Smooth muscle cell (in vitro differentiated cells): ENCODE results near the gene WDR27. TPM values are rescaled to one million over a fixed set of nuclear protein-coding genes. Genes with fewer than 3 reads are reported as not detected.

Experiments
- DNase-seq: peaks from one replicate; lab custom pipeline; 2025; ENCODE audit not compliant: unreplicated experiment; lab: John Stamatoyannopoulos, UW
- H2AFZ ChIP-seq: fragments of 200-600 bp; sonication (generic); 2 replicates; pipeline ENCODE4 v1.6.0; 2016; ENCODE audit warnings: antibody characterized with exemption, low read depth, mild to moderate bottlenecking
- H3F3A ChIP-seq: fragments of 200-600 bp; sonication (generic); 2 replicates; pipeline ENCODE4 v1.6.0; 2017; ENCODE audit warnings: antibody characterized with exemption, low read depth
- H3K27ac ChIP-seq: fragments of 200-600 bp; sonication (generic); 2 replicates; pipeline ENCODE4 v1.5.1; 2016; ENCODE audit warnings: low read depth, mild to moderate bottlenecking
- H3K27me3 ChIP-seq: fragments of 200-600 bp; sonication (generic); 2 replicates; pipeline ENCODE4 v1.6.1; 2016; ENCODE audit warnings: low read depth, mild to moderate bottlenecking
- H3K36me3 ChIP-seq: fragments of 200-600 bp; sonication (generic); 2 replicates; pipeline ENCODE4 v1.5.1; 2016; ENCODE audit warnings: low read depth
- H3K4me1 ChIP-seq: fragments of 200-600 bp; sonication (generic); 2 replicates; pipeline ENCODE4 v1.5.1; 2016; ENCODE audit warnings: low read depth
- H3K4me2 ChIP-seq: fragments of 200-600 bp; sonication (generic); 2 replicates; pipeline ENCODE4 v1.6.0; 2016; ENCODE audit warnings: mild to moderate bottlenecking
- H3K4me3 ChIP-seq: fragments of 200-600 bp; sonication (generic); 2 replicates; pipeline ENCODE4 v1.5.1; 2016; ENCODE audit warnings: mild to moderate bottlenecking
- H3K79me2 ChIP-seq: fragments of 200-600 bp; sonication (generic); 2 replicates; pipeline ENCODE4 v1.6.0; 2016; ENCODE audit warnings: low read depth, mild to moderate bottlenecking
- H3K9ac ChIP-seq: fragments of 200-600 bp; sonication (generic); 2 replicates; pipeline ENCODE4 v1.6.0; 2016; ENCODE audit warnings: low read depth
- H3K9me3 ChIP-seq: fragments of 200-600 bp; sonication (generic); replicated peaks from 2 replicates; pipeline ENCODE4 v1.5.1; 2016; ENCODE audit warnings: low read depth
- H4K20me1 ChIP-seq: fragments of 200-600 bp; sonication (generic); 2 replicates; pipeline ENCODE4 v1.6.0; 2016; ENCODE audit warnings: low read depth
- CTCF ChIP-seq: fragments of 200-600 bp; sonication (generic); IDR thresholded peaks from 2 replicates; pipeline ENCODE4 v1.5.1; 2017; ENCODE audit warnings: borderline replicate concordance, mild to moderate bottlenecking, antibody characterized with exemption; ENCODE audit not compliant: insufficient read depth, poor library complexity, severe bottlenecking
- WGBS: methylation state at CpG from one replicate; pipeline ENCODE4 v1.1.7; 2016; ENCODE audit warnings: low lambda C conversion rate; 5-methylcytosine and 5-hydroxymethylcytosine counted together
- polyA plus RNA-seq: library from polyadenylated mRNA; unstranded; fragments of >200 nt; fragmentation: Nextera tagmentation; extraction: Ambion mirVana; gene quantifications from 2 replicates; pipeline ENCODE4 v1.2.1, GENCODE V29; 2016
- total RNA-seq: library from RNA; depleted of rRNA; stranded (reverse); fragments of >200 nt; gene quantifications from 2 replicates; pipeline ENCODE4 v1.2.3, GENCODE V29; 2014

Gene WDR27
- total and polyA plus RNA-seq, 2 experiments from 2014 or later = 26.0 to 47.0 TPM

- Histone ChIP-seq H3K9me3 (peaks cover 6% of the 10 kb centered on the region), H2AFZ (no peak overlapping the region), H3K27ac (no peak overlapping the region), H3K4me1 (no peaks in the 10 kb centered on the region), H3F3A (no peaks in the 10 kb centered on the region), H4K20me1 (no peaks in the 10 kb centered on the region), H3K9ac (no peak overlapping the region), H3K27me3 (no peaks in the 10 kb centered on the region), H3K4me2 (no peak overlapping the region), H3K4me3 (no peak overlapping the region), H3K36me3 (peaks cover 7% of the 10 kb centered on the region), H3K79me2 (no peaks in the 10 kb centered on the region)
- no peak for DNase-seq
- TF ChIP-seq CTCF = no peak
- 83% methylated on average over 5 of the region's 5 CpGs for WGBS
Measured at GRCh38 chr6:169539176-169539897, 162.5 kb downstream of the WDR27 start.

GRCh38 chr6:169536446-169537170, 165.2 kb downstream of the WDR27 start:
- no peaks in the 10 kb centered on the region for H3K79me2 ChIP-seq
- 56% methylated on average over 5 of the region's 5 CpGs for WGBS
- H2AFZ ChIP-seq = no peak overlapping the region
- H3K9ac ChIP-seq = no peak overlapping the region
- H3K27ac ChIP-seq = peak overlapping the region; percentile 75
- no peak for TF ChIP-seq CTCF
- no peak overlapping the region for H3K4me2 ChIP-seq
- no peak overlapping the region for H3K4me3 ChIP-seq
- no peaks in the 10 kb centered on the region for H3F3A ChIP-seq
- no peaks in the 10 kb centered on the region for H4K20me1 ChIP-seq
- peaks cover 13% of the 10 kb centered on the region for H3K36me3 ChIP-seq
- peaks cover 11% of the 10 kb centered on the region for H3K9me3 ChIP-seq
- no peaks in the 10 kb centered on the region for H3K4me1 ChIP-seq
- no peaks in the 10 kb centered on the region for H3K27me3 ChIP-seq
- no peak for DNase-seq

DNA sequence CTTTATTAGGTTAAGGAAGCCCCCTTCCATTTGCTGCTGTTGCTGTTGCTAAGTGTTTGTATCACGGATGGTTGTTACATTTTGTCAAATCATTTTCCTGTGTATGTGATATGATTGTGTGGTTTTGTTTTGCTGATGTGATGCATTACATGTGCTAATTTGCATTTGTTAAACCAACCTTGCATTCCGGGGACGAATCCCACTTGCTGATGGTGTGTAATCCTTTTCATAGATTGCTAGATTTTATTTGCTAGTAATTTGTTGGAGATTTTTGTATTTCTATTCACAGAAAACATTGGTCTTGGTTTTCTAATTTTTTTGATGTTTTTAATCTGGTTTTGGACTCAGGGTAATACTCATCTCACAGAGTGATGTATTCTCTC, 167.8 kb downstream of the WDR27 start:
- no peak for DNase-seq
- no peaks in the 10 kb centered on the region for H4K20me1 ChIP-seq
- no peak overlapping the region for H2AFZ ChIP-seq
- no peak overlapping the region for H3K4me3 ChIP-seq
- H3K79me2 ChIP-seq = no peaks in the 10 kb centered on the region
- no peak overlapping the region for H3K4me2 ChIP-seq
- no peak overlapping the region for H3K27ac ChIP-seq
- peaks cover 13% of the 10 kb centered on the region for H3K36me3 ChIP-seq
- H3K9ac ChIP-seq = no peak overlapping the region
- 95% methylated on average over 3 of the region's 3 CpGs for WGBS
- H3K27me3 ChIP-seq = no peaks in the 10 kb centered on the region
- H3F3A ChIP-seq = peaks cover 5% of the 10 kb centered on the region
- TF ChIP-seq CTCF = no peak
- peaks cover 11% of the 10 kb centered on the region for H3K9me3 ChIP-seq
- no peaks in the 10 kb centered on the region for H3K4me1 ChIP-seq
